Stimulated activated CD4-positive, alpha-beta T cell treated with anti-CD3 and anti-CD28 coated beads, Interleukin-1b, Interleukin-23, amount 100 ng/mL, for 4 hours (primary cell): ENCODE results near the gene SERPING1.
"Not testable (repeated sequence)": the region's sequence is repeated elsewhere in the genome, so short reads cannot be mapped to it uniquely, and the experiment has no call there.

Experiments used
- DNase-seq, 2 donors: peaks; one replicate each; pipeline ENCODE4 v3.0.0-alpha.2; 2020; ENCODE audit warnings: low read depth in 2 of 2

SERPING1 gene

DNA sequence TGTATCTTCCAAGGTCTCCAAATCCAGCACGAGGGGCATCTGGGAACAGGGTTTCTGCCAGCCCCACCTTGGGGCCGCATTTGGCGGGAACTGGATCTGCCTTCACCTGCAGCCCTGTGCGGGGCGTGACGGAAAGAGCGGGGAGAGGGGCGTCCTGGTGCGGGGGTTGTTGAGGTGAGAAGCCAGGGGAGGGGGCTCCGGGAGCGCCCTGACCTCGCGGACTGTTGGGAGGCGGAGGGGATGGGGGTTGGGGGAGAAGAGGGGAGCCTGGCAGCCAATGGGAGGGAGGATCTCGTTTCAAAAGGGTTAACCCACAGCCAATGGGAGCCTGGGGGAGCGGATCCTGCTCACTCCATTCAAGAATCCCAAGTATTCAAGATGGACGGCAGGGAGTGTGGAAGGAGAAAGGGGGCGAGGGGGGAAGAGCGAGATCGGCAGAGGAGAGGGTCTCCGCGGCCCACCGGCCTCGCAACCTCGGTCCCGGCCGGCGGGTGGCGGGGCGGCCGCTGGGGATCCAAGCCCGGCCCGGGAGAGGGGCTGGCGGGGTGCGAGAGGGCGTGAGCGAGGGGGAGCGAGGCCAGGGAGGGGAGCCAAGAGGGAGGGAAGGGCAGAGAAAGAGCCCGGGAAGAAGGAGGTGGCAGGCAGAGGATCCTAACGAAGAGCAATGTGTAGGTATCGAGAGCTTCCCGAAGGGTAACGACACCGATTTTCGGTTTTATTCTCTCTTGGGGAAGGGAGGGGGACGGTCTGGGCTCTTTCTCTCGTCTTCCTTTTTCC, 40.7 kb downstream of the SERPING1 start:
- no peak for DNase-seq

DNA sequence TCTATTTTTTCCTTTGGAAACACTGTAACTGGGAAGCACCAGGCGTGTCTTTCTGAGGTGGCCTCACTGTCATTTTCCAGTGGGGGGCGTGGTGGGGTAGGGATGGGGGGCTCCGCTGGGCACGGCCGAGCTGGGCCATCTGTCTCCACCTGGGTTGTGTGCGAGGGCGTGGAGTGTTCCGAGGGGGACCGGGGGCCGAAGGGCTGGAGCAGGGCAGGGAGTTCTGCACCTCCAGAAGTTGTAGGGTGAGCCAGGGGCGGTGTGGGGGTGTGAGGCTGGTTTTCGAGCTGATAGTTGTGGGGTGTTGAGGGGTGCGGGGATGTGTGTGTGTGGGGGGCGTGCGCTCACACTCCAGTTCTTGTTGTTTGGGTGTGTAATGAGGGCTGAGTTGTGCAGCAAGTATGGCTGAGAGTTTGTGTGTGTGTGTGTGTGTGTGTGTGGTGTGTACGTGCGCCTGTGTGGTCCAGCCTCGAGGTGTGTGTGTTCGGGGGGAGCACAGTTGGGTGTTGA, 41.4 kb downstream of the SERPING1 start:
- DNase-seq: no peak

DNA sequence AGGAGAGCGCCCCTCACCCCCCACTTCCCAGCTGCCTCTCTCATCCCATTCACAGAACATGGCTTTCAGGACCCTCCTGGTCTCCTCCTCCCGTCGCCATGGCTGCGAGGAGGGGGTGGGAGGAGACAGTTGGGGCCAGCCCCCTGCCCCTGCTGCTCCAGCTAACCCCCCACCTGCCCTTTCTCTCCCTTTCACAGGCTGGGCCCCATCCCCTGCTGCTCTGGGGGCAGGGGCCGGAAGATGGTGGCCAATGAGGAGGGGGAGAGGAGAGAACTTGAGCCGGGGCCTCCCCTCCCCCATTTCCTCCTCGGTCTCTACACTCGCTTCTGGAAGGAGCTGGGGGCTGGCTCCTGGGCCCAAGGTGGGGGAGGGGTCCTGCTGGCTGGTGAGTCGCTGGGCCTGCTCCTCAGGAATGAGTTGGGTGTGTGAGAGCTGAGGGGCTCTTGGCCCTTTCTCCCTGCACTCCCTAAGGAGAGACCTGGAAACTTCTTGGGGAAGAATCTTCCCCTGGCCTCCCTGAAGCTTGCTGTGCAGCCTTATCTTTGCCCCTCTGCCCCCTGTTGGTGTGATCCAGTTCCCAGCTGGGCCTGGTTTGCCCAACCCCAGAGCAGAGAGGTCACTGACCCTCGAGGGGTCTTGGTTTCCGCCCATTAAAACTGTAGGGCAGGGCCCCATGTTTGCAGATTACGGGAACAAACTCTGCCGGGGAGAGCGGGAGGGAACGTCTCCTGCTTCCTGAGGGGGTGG, 42.0 kb downstream of the SERPING1 start:
- DNase-seq: no peak

DNA sequence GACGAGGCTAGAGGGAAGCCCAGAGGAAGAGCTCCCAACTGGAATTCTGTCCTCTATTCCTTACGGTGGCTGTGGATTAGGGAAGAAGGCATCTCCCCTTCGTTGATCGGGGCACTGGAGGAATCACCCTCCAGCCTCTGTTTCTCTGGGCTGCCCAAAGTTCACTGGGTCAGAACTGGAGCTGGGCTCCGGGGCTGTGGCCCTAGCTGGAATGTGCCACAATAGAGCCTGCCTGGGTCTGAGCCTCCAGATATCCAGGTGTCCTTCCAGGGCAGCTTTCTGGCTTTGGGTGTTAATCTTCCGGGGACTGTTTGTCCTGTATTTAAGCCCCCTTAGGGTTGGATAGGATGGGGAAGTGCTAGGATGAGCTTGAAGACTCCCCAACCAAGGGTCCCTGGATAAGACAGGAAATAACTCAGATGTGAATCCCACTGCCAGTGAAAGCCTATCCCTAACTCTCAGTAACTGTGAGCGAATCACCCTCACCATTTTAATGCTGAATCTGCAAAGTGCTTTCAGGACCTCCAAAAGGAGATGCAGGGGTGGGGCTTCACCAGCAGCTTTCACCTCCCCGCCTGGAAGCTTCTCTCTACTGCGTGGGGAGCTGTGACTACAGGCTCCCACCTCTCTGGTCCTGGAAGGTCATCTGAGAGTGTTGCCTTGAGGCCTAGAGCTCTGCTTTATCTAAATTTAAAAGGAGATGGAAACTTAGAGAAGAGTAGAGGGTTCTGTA, 42.7 kb downstream of the SERPING1 start:
- no peak for DNase-seq

DNA sequence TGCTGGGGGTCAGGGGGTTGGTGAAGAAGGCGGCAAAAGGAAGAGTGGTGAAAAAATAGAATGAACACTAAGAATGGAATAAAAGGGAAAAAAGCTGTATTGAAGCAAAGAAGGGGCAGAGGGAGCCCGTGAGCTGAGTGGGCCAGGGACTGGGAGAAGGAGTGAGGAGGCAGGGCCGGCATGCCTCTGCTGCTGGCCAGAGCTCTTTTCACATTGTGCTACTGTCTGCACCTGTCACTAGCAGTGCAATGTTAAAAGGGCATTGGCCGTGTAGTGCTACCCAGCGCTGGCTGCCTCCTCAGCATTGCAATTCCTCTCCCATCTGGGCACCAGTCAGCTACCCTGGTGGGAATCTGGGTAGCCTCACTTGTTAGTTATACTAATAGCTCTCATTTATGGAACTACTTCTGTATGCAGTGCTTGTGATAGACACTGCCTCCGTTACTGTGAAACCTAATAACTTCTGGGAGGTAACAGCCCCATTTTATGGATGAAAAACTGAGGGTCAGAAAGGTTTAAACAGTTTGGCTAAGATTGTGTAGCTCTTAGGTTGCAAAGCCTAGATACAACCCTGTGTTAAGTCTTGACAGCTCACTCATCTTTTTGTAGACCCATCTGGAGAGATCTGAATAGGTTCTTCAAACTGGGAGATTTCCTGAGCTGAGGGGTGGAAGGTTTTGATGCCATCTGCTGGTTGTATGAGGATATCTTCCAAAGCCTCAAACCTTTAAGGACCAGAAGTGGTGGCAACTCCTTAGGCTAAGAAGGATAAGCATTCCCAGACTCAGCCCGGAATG, 43.7 kb downstream of the SERPING1 start:
- no peak for DNase-seq

DNA sequence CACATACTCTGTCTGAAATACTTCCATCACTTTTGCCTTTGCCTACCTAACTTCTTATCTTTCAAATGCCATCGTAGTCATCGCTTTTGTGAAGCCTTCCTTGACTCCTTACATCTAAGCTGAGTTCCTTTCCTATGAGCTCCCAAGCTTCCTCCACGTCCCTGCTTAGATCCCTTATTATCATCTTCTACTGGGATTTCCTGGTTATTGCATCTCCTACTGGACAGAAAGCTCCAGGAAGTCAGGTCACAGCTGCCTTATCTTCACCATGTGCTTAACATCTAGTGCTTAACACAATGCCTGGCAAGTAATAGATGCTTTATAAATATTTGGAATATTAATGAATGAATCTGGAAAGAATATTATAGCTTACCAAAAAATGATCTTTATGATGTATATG, 46.3 kb downstream of the SERPING1 start:
- no peak for DNase-seq

DNA sequence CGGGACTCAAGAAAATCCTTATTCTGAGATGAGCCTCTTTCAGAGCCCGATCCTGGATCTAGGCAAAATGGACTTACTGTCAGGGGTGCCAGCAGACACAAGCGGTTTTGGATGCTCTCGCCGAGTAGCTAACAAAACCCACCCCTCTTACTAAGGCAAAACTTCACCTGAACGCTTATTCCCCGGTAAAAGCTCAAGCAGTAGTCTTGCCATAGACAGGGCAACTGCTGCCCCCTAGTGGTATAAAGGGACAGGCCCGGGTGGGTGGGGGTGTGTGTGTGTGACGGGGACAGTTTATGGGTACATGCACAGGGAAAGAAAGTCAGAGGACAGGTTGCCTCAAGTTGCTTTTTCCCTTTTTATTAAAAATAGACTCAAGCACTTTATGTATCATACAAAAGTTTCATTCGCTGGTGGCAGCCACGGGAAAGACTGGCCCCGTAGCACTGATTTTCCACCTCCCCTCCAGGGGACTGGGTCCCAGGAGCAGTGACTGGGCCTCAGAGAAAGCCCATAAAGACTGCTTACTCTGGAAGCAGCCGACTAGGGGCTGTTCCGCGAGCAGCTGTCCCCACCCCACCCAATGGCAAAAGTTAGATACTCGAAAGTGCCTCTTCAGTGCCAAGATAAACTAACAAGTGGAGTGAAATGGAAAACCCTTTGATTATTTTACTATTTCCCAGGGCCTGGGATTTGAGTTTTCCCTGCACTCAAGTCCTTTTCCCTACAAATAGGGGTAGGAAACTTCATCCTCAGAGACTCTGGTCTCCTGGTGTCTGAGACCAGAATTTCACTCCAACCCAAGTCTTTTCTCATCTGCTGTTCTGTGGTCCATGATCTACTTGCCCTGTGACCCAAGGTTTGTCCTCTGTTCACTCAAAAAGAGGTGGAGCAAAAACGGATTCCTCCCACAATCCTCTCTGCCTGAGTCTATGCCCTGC, 47.5 kb downstream of the SERPING1 start:
- DNase-seq: peak; percentile 72 to 89

DNA sequence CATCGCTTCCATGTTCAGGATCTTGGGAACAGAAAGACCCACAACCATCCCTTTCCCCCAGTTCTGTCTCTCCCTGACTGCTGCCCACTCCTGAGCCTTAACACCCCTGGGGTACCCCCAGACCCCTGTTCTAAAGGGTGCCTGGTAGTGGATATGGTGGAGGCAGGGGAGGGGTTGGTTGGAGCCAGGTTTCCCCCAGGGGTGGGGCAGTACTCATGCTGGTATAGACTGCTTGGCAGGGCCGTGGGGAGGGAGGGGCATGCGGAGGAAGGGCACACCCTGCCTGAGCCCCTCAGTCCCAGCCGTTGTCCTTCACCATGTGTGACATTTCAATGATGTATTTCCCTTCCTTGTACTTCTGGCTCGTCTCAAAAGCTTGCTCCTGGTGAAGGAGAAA, 48.2 kb downstream of the SERPING1 start:
- no peak for DNase-seq

DNA sequence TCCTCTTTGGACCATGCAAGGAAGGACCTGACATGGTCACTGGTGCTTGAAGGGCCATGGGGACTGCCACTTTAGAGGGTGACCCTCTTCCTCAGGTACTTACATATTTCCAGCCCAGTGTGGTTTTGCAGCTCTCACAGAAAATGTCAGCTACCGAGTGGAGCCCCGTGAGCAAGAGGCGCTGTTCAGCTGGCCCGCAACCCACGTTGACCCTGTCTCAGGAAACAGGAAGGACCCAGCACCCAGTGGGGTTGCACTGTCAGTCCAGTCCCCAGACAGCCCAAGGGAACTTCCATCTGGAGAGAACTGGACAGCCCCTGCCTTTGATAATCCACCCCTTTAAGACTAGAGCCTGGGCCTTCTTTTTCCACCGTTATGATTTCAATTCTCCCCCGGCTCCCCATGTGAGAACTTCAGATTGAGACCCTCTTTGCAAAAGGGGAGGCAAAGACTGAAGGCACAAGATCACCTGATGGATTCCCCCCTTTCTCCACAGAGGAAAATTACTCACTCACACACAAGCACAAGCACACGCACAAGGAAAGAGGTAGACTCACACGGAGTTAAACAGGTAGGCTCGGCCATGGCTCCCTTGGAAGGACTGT, 48.8 kb downstream of the SERPING1 start:
- no peak for DNase-seq

DNA sequence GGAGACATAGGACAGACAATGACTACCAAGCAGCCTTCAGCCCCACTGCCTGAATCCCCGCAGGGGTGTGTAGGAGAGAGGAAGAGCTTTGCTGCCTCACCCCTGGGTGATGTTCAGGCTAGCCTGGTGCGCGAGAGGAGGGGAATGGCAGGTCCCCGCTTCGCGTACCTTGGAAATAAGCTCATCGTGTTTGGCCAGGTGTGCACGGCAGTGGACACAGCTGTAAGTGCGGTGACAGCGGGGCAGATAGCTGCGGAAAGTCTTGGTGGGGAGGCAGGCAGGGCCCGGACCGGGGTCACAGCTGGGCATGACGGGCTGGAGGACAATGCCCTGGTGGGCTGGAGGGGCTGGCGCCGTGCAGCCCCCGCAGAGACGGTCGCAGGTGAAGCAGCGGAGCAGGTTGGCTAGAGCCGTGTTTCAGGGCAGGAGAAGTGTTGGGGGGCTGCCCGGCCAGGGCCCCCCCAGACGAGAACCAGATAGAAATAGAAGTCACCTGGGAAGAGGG, 49.4 kb downstream of the SERPING1 start:
- DNase-seq: no peak

DNA sequence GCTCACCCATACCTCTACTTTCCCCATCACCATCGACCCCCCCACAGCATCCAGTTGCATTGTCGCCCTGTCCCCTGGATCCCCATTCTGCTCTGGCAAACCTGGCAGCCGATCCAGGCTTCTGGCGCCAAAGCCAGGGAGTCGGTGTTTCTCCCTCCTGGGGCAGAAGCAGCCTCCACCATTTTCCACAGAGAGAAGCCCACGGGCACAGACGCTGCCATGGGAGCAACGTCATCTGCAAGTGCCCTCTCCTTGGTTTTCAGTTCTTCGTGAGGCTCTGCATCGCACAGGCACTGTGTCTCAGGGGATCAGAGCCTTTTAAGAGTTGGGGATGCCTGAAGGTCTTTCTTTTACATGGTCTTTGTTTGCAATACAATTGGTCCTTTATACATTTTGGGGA, 49.9 kb downstream of the SERPING1 start:
- DNase-seq: no peak

DNA sequence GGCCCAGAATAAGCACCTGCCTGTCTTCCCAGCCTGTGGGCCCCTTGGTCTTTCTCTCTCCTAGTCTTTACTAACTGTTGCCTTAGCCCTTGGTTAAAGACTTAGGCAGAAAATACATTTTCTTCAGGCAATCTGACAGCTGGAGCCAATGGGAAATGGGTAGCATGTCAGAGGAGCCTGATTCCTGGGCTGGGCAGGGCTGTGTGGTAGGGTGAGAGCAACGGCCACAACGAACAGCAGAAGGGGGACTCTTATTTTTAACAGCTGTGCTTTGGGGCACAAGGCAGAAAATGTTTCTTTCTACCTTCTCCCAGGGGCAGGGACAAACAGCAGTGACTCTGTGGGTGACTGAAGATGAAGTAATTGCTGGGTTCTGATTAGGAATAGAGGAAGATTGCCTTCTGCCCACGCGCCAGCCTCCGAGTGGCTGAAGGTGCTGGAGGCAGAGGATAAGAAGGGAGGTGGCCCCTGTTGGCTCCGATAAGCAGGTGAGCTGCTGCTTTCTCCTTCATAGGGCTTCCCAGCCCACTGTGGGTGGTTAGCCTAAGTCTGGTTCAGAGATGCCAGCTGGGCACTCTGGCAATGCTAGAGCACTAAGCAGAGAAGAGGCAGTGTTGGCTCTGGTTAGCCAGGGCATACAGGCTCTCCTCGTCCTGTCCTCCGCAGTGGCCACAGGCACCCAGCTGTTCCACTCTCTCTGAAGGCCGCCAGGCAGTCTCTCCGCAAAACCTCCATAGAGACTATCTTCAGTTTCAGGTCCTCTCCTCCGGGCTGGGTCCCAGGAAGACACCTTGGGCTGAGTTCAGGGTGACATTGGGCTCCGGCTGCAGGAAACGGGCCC, 50.7 kb downstream of the SERPING1 start:
- no peak for DNase-seq

DNA sequence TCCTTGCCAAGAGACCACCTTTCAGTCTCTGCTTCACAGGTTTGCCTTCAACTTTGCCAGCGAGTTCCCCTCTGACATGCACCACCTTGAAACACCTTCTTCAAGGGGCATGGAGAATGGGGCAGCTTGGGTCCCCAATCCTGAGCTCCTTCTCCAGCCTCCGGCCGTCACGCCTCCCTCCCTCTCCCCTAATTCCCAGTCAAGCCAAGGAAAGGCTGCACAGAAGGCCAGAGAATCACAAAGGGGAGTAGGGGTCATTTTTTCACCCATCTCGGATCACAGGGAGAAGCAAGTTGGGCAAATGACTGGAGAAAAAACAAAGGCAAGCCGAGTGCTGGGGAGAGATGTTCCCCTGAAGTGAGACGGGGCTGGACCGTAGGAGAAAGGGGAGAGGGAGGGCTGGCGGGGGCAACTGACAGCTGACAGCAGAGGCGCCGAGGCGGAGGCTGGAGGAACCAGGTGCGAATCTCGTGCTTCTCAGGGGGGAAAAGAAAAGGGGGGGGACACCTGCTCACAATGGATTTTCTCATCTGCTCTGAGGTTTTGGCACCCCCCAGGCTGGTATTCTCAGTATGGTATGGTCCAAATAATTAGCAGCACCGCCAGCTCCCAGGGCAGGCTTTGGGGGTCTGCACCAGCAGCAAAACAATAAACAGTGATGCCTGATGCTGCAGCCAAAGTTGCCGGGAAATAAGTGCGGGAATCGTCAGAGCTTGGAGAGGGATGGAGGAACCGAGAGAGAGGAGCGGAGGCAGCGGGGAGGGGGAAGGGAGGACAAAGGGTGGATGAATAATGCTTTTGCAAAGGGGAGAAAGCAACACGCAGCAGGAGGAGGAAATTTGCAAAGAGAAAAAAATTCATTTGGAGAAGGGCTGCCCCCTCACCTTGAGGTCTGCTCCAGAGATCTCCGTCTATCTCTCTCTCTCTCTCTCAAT, 51.6 kb downstream of the SERPING1 start:
- DNase-seq: no peak

DNA sequence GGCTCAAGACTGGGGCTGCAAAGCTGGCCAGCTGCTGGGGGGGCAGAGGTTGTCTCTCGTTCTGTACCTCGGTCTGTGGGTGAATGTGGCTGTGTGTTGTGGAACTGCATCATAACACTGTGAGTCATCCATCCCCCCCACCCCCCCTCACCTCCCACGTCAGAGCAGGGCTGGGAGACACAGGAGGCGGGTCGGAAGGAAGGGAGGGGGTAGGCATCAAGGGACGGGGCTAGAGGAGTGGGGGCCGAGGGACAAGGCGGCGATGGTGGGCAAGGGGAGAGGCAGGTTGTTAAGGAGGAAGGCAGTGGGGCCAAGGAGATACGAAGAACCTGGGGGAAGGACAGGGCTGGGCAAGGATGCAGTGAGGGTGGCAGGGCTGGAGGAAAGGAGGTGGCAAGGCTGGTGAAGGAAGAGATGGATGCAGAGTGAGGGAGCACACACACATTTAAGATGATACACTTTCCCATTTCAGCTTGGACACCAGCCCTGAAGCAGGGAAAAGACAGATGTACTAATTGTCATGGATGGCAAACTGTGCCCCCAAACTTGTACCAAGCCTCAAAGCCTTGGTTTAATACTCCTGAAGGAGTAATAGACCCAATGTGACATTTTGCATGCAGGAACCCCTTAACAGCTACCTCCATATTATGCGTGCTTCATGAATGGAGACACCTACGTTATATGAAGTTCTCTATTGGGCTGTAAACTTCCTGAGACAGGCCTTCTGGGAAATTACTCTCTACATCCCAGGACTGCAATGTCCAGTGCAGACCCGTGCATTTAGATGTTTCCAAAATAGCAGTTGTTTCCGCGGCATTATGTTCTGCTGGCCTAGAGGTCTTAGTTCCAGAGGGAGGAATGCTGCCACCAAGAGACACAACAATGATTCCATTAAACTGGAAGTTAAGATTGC, 52.6 kb downstream of the SERPING1 start, which contains the start of gene YPEL4:
Gene YPEL4 (minus strand): TSS at position 87 of the 913 bp plus-strand sequence. CDS start 2,805 bp downstream, outside the sequence.
- peak in 1 of 2 donors; percentile 45 for DNase-seq

DNA sequence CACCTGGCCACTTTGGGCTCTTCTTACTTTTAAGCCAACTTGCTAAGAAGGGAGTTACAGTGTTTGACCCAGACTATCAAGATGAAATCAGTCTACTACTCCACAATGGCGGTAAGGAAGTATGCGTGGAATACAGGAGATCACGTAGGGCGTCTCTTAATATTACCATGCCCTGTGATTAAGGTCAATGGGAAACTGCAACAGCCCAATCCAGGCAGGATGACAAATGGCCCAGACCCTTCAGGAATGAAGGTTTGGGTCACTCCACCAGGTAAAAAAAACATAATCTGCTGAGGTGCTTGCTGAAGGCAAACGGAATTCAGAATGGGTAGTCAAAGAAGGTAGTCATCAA, 53.2 kb downstream of the SERPING1 start:
- no peak for DNase-seq

DNA sequence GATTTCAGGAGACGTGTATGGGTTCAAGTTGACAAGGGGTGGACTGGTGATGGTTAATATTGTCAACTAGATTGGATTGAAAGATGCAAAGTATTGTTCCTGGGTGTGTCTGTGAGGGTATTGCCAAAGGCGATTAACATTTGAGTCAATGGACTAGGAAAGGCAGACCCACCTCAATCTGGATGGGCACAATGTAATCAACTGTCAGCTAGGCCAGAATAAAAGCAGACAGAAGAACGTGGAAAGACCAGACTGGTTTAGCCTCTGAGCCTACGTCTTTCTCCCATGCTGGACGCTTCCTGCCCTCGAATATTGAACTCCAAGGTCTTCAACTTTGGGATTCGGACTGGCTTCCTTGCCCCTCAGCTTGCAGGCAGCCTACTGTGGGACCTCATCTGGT, 53.9 kb downstream of the SERPING1 start:
- DNase-seq: no peak

DNA sequence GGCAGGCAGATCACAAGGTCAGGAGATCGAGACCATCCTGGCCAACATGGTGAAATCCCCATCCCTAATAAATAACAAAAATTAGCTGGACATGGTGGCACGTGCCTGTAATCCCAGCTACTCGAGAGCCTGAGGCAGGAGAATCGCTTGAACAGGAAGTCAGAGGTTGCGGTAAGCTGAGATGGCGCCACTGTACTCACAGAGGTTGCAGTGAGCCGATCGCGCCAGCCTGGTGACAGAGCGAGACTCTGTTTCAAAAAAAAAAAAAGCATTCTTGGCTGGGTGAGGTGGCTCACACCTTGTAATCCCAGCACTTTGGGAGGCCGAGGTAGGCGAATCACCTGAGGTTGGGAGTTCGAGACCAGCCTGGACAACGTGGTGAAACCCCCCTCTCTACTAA, 54.7 kb downstream of the SERPING1 start:
- DNase-seq: not testable (repeated sequence)
